Epithelial cell of proximal tubule (primary cell): ENCODE data around the gene MRPS6. TPM values are rescaled to one million over a fixed set of nuclear protein-coding genes. Genes with fewer than 3 reads are reported as not detected.

Experiments
- DNase-seq: peaks from one replicate; pipeline ENCODE4 v3.0.0-alpha.2; 2011; ENCODE audit warnings: low read depth
- H3K4me3 ChIP-seq: 2 replicates; pipeline ENCODE4 v1.5.1; 2011; ENCODE audit warnings: low read depth, mild to moderate bottlenecking, low read length
- CTCF ChIP-seq: conservative IDR thresholded peaks from 2 replicates; pipeline ENCODE4 v1.5.1; 2012; ENCODE audit warnings: low read depth, mild to moderate bottlenecking, low read length
- total RNA-seq: library from RNA; depleted of rRNA; stranded (reverse); fragments of >200 nt; gene quantifications from 2 replicates; pipeline ENCODE4 v1.2.3, GENCODE V29; 2015

MRPS6 gene
- total RNA-seq, 1 donor from 2014 or later = 48.3 TPM

GRCh38 chr21:34076835-34077234, 3.5 kb downstream of the MRPS6 start:
- no peak for TF ChIP-seq CTCF
- peak overlapping the region; percentile 10 for H3K4me3 ChIP-seq
- no peak for DNase-seq

GRCh38 chr21:34077888-34078287, 4.5 kb downstream of the MRPS6 start:
- peak overlapping the region; percentile 6 for H3K4me3 ChIP-seq
- DNase-seq = no peak
- TF ChIP-seq CTCF = no peak

- TF ChIP-seq CTCF = no peak
- no peak for DNase-seq
Measured at GRCh38 chr21:34078915-34079314, 5.5 kb downstream of the MRPS6 start.

GRCh38 chr21:34080710-34081109, 7.3 kb downstream of the MRPS6 start:
- H3K4me3 ChIP-seq = no peak overlapping the region
- no peak for TF ChIP-seq CTCF
- DNase-seq = no peak

More at GRCh38 chr21:34078915-34079314, 5.5 kb downstream of the MRPS6 start:
- no peak overlapping the region for H3K4me3 ChIP-seq

- DNase-seq = no peak
- no peak overlapping the region for H3K4me3 ChIP-seq
- no peak for TF ChIP-seq CTCF
Measured at GRCh38 chr21:34082769-34083168, 9.4 kb downstream of the MRPS6 start.

GRCh38 chr21:34083357-34083756, 10.0 kb downstream of the MRPS6 start:
- H3K4me3 ChIP-seq = no peak overlapping the region
- TF ChIP-seq CTCF = no peak
- no peak for DNase-seq

- TF ChIP-seq CTCF = no peak
- H3K4me3 ChIP-seq = no peak overlapping the region
- DNase-seq = no peak
Measured at GRCh38 chr21:34085129-34085528, 11.8 kb downstream of the MRPS6 start.
